GM12872 (cell line): ENCODE results near the gene CORO1A.

ENCODE experiments used
- TF ChIP-seq, protein P1 (sequence below): IDR thresholded peaks from 3 replicates; pipeline ENCODE4 v1.5.1; 2011; ENCODE audit warnings: low read depth, mild to moderate bottlenecking, low read length, moderate library complexity; ENCODE audit not compliant: insufficient read depth

Gene CORO1A

GRCh38 chr16:30179931-30180330 is 3.5 kb upstream of the CORO1A start:
- TF ChIP-seq, protein P1, sequence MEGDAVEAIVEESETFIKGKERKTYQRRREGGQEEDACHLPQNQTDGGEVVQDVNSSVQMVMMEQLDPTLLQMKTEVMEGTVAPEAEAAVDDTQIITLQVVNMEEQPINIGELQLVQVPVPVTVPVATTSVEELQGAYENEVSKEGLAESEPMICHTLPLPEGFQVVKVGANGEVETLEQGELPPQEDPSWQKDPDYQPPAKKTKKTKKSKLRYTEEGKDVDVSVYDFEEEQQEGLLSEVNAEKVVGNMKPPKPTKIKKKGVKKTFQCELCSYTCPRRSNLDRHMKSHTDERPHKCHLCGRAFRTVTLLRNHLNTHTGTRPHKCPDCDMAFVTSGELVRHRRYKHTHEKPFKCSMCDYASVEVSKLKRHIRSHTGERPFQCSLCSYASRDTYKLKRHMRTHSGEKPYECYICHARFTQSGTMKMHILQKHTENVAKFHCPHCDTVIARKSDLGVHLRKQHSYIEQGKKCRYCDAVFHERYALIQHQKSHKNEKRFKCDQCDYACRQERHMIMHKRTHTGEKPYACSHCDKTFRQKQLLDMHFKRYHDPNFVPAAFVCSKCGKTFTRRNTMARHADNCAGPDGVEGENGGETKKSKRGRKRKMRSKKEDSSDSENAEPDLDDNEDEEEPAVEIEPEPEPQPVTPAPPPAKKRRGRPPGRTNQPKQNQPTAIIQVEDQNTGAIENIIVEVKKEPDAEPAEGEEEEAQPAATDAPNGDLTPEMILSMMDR = no peak

DNA sequence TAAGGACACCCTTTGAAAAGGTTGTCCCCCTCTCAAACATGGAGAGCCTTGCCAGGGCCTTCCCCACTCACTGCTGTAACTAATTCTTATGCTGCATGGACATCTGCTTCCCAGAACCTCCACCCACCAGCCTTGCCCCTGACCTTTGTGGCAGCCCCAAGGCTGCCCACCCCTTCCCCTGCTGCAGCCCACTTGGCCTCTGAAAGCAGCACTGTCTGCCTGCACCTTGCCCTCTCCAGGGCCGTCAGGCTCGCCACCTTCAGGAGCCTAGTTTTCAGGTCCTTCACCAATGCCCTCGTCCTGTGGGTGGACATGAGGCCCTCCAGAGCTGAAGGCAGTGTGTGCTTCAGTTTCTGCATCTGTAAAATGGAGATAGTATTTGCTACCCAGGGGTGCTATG is 2.7 kb upstream of the CORO1A start:
- TF ChIP-seq, protein P1 = no peak

DNA sequence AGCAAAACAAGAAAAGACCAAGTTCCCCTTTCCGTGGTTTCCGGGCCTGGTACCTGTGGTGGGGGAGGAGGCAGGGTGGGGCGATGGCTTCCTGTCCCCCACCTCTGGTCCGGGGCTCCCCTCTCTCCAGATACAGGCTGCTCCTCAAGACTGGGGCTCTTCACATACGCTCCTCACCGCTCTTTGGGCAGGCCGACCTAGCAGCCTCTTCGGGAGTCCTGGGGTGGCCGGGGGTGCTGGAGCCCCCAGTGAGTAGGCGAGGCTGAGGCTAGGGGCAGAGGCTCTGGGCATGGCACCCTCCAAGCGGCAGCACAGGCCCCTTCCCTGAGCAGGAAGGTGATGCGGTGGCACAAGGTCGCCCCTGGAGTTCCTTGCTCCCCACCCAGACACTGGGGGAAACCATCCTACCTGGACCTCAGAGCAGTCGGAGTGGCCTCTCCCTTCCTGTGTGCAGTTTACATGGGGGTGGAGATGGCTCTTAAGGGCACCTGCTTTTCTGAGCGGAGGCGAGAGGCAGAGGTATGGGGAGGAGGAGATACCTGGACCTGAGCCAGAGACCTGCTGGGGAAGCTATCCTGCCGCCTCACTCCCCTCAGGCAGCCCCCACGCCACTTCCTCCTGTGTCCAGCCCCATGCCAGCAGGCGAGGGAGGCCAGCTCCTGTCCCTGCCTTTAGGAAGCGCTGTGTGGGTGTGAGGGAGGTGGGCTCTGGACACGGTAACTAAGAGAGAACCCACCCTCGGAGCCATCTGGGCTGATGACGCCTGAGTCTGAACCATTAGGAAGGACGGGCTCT is 891 bp downstream of the CORO1A start:
- TF ChIP-seq, protein P1 = no peak

GRCh38 chr16:30184891-30185682 is 1.7 kb downstream of the CORO1A start:
- TF ChIP-seq, protein P1 = no peak

- TF ChIP-seq, protein P1 = no peak
Observed at GRCh38 chr16:30185683-30186421, 2.5 kb downstream of the CORO1A start.

DNA sequence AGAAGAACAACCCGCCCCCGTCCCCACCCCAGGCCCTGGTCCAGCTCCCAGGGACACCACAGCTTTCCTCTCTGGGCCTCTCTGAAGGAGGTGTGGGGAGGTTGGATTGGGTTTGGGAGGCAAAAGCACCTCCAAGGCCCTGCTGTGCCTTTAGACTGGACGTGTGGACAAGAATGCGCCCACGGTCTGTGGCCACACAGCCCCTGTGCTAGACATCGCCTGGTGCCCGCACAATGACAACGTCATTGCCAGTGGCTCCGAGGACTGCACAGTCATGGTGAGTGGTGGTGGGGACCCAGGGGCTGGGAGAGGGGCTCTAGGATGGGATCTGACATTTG is 3.0 kb downstream of the CORO1A start:
- TF ChIP-seq, protein P1 = 0 out of 3 replicates have a peak, but pooled peaks have one; percentile 0
